Stimulated activated naive CD8-positive, alpha-beta T cell treated with anti-CD3 and anti-CD28 coated beads, Interleukin-15, amount 100 ng/mL, for 72 hours (primary cell): Measurements from ENCODE around the gene FTCD.
"Not testable (repeated sequence)": the region's sequence is repeated elsewhere in the genome, so short reads cannot be mapped to it uniquely, and the experiment has no call there.

Experiments used
- ATAC-seq: fragments of 150-1000 bp; cut with Tn5 transposase; 2 replicates; pipeline ENCODE4 v1.10.0; 2021; ENCODE audit warnings: mild to moderate bottlenecking, moderate library complexity
- DNase-seq, 2 donors: peaks; one replicate each; pipeline ENCODE4 v3.0.0; 2021 to 2022
- H3K27ac Mint-ChIP-seq, 2 donors: one replicate each; pipeline ENCODE4 v1.8.0; 2022; ENCODE audit warnings: mild to moderate bottlenecking in 2 of 2, mixed read lengths in 2 of 2, moderate library complexity in 2 of 2
- H3K27me3 Mint-ChIP-seq: one replicate; pipeline ENCODE4 v1.8.0; 2022; ENCODE audit warnings: mixed read lengths
- H3K4me1 Mint-ChIP-seq: one replicate; pipeline ENCODE4 v1.8.0; 2022; ENCODE audit warnings: mild to moderate bottlenecking, mixed read lengths
- H3K4me3 Mint-ChIP-seq, 2 donors: one replicate each; pipeline ENCODE4 v1.8.0; 2022; ENCODE audit warnings: mild to moderate bottlenecking in 2 of 2, mixed read lengths in 2 of 2, moderate library complexity in 1 of 2
- H3K9me3 Mint-ChIP-seq, 2 donors: one replicate each; pipeline ENCODE4 v1.8.0; 2022; ENCODE audit warnings: mixed read lengths in 2 of 2

The FTCD gene

DNA sequence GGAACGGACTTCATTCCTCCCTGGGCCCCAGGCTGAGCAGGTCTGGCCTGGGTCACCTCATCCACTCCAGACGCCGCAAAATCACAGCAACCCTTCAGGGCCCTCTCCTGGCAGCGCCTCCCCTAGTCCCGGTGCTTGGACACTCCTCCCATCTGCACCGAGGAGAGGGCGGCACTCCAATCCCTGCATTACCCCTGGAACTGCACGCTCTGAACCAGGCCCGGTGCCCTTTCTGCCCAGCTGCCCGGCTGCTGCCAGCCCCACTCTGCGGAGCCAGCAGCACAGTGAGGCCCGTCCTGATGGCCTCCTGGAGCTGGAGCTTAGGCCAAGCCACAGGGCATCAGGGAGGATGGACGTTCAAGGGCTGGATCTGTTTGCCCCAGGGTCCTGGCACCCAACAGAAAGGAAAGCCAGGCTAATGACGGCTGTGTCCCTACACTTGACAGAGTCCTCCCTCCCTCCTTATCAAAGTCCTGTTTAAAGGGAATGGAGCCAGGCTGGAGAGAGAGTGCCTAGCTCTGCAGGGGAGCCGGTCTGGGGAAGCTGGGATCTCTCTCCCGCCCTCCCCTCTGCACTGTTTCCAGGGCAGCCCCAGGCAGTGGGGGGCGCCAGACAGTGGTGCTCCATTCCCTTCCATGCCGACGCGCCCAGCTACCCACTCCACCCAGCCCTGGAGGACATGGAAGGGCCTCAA, 44.7 kb downstream of the FTCD start:
- no peak overlapping the region for H3K4me3 Mint-ChIP-seq
- DNase-seq (peak in 1 of 2 donors; percentile 7), ATAC-seq (no peak)
- H3K27ac Mint-ChIP-seq: peak overlapping the region in 1 of 2 donors; percentile 59
- no peaks in the 10 kb centered on the region for H3K27me3 Mint-ChIP-seq
- peaks cover 17 to 26% of the 10 kb centered on the region in 2 donors for H3K9me3 Mint-ChIP-seq
- H3K4me1 Mint-ChIP-seq: no peaks in the 10 kb centered on the region

DNA sequence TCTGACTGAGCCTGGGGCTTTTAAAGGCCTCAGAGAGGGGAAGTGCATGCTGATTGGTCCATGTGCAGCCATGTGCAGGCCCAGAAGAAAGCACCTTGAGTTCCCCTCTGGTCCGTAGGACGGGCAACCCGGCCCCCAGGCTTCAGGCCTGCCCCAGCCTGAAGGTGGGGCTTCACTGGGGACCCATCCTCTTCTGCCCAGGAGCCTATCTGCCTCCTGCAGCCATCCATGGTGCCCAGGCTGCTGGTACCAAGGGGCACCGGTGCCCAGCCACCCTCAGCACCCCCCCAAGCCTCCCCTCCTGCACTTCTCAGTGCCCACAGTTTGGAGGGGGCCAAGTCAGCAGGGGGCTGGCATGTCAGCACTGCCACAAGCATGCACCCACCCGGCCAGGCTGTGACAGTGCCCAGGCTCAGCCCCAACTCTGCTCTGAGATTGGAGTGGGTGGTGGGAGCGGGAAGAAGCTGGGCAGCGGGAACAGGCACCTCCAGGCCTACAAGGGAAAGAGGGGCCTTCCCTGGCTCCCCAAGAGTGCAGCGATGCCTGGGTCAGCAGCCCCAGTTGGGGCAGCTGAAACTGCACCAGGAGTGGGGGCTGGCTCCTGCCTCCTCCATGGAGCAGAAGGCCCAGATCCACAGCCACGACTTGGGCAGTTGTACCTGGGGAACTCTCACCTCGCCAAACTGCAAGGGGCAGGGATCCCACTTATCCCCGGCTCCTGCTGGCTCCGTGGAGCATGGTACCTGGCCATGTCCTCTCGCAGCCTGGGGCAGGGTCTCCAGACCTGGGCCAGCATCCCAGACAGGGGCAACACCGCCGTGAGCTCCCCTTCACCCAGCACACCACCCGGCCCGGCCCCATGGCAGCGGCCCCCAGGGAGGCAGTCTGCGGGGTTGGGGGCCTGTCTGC, 45.8 kb downstream of the FTCD start:
- Mint-ChIP-seq H3K9me3 (peaks cover 17 to 32% of the 10 kb centered on the region in 2 donors), H3K27ac (peak overlapping the region in 1 of 2 donors; percentile 27), H3K4me3 (no peak overlapping the region), H3K4me1 (no peaks in the 10 kb centered on the region), H3K27me3 (peaks cover 2% of the 10 kb centered on the region)
- ATAC-seq (no peak), DNase-seq (peak in 1 of 2 donors; percentile 7)

DNA sequence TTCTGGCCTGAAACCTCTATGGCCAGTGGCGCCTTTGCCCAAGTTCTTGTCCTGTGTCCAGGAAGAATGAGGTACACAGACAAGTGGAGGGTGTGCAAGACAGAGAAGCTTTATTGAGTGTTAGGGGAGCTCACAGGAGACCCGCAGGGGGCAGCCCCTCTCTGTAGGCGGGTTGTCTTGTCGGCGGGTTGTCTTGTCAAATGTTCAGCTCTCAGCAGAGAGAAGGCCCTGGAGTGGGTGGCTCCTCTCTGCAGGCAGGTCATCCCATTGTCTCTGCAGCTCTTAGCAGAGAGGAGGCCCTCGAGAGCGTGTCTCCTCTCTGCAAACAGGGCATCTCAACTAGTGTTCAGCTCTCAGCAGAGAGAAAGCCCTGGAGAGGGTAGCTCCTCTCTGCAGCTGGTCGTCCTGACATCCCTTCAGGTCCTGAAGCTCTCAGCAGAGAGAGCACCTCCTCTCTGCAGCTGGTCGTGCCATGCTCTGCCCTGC, 46.5 kb downstream of the FTCD start:
- Mint-ChIP-seq H3K4me3 (no peak overlapping the region), H3K27me3 (peaks cover 9% of the 10 kb centered on the region), H3K27ac (no peak overlapping the region), H3K9me3 (peaks cover 24 to 39% of the 10 kb centered on the region in 2 donors), H3K4me1 (peaks cover 7% of the 10 kb centered on the region)
- DNase-seq: peak in 1 of 2 donors; percentile 4
- no peak for ATAC-seq

DNA sequence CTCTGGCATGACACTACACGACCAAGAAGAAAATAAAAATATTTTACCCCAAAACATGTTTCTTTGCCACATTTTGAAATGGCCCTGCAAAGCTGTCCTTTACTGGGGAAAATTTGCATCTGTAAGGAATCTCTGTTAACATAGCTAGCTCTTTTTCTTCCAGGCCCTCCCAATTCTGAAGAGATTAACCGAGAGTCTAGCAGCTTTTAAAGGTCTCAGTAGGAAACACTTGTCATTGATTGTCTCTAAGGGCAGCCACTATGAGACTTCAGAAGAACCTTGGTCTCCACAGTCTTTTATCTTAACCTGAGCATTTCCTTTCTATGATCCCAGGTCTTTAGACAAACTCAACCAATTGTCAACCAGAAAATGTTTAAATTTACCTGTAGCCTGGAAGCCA, 48.0 kb downstream of the FTCD start:
- not testable (repeated sequence) for ATAC-seq, H3K27ac Mint-ChIP-seq, H3K4me3 Mint-ChIP-seq, DNase-seq
- peaks cover 36 to 53% of the 10 kb centered on the region in 2 donors for H3K9me3 Mint-ChIP-seq
- peaks cover 11% of the 10 kb centered on the region for H3K4me1 Mint-ChIP-seq
- H3K27me3 Mint-ChIP-seq: peaks cover 22% of the 10 kb centered on the region

DNA sequence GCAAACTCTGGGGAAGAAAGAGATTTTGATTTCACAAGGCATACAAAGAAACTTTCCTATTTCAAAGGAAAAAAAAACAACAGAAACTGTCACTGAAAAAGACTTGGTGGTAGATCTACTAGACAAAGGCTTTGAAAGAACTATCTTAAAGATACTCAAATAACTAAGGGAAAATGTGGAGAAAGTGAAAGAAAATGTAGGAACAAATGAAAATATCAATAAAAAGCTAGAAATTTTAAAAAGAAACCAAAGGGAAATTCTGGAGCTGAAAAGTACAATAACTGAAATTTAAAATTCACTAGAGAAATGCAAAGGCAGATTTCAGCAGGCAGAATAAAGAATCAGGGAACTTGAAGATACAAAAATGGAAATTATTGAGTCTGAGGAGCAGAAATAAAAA, 51.3 kb downstream of the FTCD start:
- no peak overlapping the region for H3K4me3 Mint-ChIP-seq
- H3K27me3 Mint-ChIP-seq: peaks cover 47% of the 10 kb centered on the region
- ATAC-seq (no peak), DNase-seq (no peak)
- H3K27ac Mint-ChIP-seq: no peak overlapping the region
- H3K9me3 Mint-ChIP-seq: peaks cover 39 to 57% of the 10 kb centered on the region in 2 donors
- peaks cover 19% of the 10 kb centered on the region for H3K4me1 Mint-ChIP-seq

DNA sequence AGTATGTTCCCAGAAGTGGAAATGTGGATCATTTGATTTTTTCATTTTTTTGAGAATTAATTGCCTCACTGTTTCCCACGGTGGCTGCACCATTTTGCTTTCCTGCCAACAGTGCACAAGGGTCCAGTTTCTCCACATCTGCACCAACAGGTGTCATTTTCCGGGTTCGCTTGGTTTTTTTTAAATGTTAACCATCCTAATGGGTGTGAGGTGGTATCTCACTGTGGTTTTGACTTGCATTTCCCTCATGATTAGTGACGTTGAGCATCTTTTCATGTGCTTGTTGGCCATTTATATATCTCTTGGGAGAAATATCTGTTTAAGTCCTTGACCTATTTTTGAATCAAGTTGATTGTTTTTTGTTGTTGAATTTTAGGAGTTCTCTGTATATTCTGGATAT, 54.5 kb downstream of the FTCD start:
- Mint-ChIP-seq H3K27ac (no peak overlapping the region), H3K27me3 (peaks cover 47% of the 10 kb centered on the region), H3K9me3 (peaks cover 22 to 33% of the 10 kb centered on the region in 2 donors), H3K4me1 (peaks cover 22% of the 10 kb centered on the region), H3K4me3 (no peak overlapping the region)
- ATAC-seq (no peak), DNase-seq (peak in 1 of 2 donors; percentile 1)

DNA sequence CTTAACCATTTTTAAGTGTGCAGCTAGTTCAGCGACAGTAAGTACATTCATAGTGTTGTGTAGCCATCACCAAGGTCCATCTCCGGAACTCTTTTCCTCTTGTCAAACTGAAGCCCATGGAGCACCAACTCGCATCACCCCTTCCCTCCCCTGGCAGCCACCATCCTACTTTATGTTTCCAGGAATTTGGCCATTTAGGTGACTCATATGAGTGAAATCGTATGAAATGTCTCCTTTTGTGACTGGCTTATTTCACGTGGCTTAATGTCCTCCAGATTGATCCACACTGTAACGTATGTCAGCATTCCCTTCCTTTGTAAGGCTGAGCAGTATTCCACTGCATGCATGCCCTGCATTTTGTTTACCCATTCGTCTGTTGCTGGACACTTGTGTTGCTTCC, 55.0 kb downstream of the FTCD start:
- Mint-ChIP-seq H3K27me3 (peaks cover 47% of the 10 kb centered on the region), H3K4me3 (no peak overlapping the region), H3K4me1 (peaks cover 22% of the 10 kb centered on the region), H3K9me3 (peaks cover 22 to 28% of the 10 kb centered on the region in 2 donors), H3K27ac (no peak overlapping the region)
- no peak for ATAC-seq
- DNase-seq: peak in 1 of 2 donors; percentile 4

DNA sequence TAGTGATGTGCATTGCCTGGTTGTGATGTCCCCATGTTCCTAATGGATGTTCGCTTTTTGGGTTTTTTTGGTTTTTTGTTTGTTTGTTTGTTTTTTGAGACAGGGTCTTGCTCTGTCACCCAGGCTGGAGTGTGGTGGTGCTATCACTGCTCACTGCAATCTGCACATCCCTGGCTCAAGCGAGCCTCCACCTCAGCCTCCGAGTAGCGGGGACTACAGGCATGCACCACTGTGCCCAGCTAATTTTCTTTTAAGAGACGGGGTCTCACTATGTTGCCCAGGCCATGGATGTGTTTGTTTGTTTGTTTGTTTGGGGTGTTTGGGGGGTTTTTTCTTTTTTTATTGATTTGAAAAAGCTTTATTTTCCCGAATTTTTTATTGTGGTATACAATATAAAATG, 55.4 kb downstream of the FTCD start:
- ATAC-seq: no peak
- Mint-ChIP-seq H3K27ac (no peak overlapping the region), H3K27me3 (peaks cover 47% of the 10 kb centered on the region), H3K4me3 (peak overlapping the region in 1 of 2 donors; percentile 32), H3K9me3 (peaks cover 22 to 27% of the 10 kb centered on the region in 2 donors), H3K4me1 (peaks cover 22% of the 10 kb centered on the region)
- DNase-seq: no peak

DNA sequence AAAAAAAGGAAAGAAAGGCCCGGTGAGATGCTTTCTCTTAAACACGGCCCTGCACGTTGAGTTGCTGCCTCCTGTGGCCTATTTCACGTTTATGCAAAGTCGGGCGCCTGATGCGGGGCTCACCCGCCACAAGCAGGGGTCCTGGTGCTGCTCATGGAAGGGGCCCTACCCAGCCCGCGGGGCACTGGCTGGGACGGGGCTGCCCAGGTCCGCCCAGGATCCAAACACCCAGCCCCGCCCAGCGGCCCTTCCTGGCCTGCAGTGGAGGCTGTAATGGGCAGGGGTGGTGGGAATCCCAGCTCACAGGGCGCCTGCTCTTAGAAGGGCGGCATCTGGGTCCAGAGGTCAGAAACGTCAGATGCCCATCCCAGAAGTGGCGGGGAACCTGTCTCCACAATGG, 55.9 kb downstream of the FTCD start:
- Mint-ChIP-seq H3K4me3 (peak overlapping the region in 1 of 2 donors; percentile 79), H3K9me3 (peaks cover 21 to 24% of the 10 kb centered on the region in 2 donors), H3K27ac (no peak overlapping the region), H3K27me3 (peaks cover 44% of the 10 kb centered on the region), H3K4me1 (peaks cover 21% of the 10 kb centered on the region)
- peak in 1 of 2 donors; percentile 8 for DNase-seq
- ATAC-seq: no peak

DNA sequence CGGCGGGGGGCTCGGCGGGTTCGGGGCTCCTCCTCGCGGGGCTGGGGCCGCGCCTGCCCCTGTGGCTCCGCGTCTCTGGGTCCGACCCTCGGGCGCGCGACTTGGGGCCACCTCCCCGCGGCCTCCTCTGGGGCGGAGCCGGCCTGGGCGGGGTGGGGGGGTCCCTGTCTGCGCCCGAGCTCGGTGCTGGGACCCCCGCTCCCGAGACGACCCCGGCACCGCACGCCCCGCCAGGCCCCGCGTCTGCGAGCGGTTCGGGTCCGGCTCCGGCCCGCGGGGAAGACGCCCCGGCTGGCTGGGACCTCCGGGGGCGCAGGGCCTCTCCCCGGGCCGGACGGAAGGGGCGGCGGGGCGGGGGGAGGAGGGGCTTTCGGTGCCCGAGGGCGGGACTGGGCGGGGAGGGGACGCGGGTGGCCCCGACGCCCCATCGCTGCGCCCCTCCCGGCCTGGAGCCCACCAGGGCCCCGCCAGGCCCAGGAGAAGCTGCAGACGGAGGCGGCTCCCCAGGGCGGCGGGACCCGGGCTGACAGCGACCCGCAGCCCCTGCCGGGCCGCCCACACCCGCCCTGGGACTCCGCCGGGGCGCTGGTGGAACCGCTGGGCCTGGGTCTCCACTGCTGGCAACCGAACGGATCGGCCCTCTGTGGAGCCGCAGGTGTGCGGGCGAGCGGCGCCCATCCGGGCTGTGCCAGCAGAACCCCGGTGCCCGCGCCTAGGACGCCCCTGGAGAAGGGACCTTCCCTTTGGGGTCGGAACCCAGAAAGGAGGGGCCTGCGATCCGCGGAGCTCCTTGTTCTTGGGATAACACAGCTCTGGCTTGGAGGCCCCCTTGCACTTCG, 56.9 kb downstream of the FTCD start:
- ATAC-seq (peak; percentile 53), DNase-seq (peak; percentile 18 to 30)
- no peak overlapping the region for H3K27ac Mint-ChIP-seq
- peaks cover 14 to 15% of the 10 kb centered on the region in 2 donors for H3K9me3 Mint-ChIP-seq
- H3K4me3 Mint-ChIP-seq: peak overlapping the region; percentile 79 to 80
- H3K27me3 Mint-ChIP-seq: peaks cover 35% of the 10 kb centered on the region
- peaks cover 12% of the 10 kb centered on the region for H3K4me1 Mint-ChIP-seq

DNA sequence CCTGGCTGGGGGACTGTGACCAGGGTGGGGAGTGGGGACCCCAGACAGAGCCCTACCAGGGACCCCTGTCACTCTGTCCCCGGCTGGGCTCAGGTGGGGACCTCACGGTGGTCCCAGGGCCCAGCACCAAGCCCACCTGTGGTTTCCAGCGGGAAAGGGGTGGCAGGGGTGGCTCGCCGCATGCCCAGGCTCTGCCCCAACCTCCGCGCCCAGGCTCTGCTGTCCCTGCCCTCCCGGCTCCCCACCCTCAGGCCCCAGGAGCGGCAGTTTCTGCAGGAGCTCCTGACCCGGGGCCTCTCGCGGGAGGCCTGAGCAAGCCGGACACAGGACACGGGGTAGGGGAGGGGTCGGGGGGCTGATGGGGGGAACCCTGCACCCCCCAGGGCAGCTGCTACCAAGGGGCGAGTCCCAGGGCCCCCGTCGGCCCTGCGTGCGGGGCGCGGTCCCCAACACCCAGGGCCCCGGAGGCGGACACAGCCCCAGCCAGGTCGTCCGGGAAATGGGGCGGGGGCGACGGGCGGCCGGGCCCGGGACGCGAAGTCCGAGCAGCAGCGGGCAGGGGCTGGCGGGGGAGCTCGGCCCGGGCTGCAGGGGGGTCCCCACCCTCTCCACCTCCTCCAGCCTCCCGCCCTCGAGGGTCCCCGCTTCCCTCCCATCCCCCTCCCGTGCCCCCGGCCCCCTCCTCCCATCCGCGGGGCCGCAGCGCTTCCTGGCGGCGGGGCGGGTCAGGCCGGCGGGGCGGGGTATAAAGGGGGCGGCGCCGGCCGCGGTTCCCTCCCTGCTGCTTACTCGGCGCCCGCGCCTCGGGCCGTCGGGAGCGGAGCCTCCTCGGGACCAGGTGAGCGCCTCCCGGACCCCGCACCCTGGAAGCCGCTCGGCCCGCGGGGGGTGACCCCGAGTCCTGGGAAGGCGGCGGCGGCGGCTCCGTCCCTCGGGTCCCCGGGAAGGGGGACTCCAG, 57.8 kb downstream of the FTCD start, which contains the start of gene COL6A2:
Gene COL6A2, plus strand, starts transcription at position 777 of the 958 bp plus-strand sequence.
- H3K4me1 Mint-ChIP-seq: peaks cover 11% of the 10 kb centered on the region
- peaks cover 28% of the 10 kb centered on the region for H3K27me3 Mint-ChIP-seq
- peak within 1 kb of the TSS; percentile 79 to 80 for H3K4me3 Mint-ChIP-seq
- H3K9me3 Mint-ChIP-seq: peaks cover 5 to 6% of the 10 kb centered on the region in 2 donors
- DNase-seq (peak; percentile 56 to 58), ATAC-seq (peak; percentile 85)
- no peak within 1 kb of the TSS for H3K27ac Mint-ChIP-seq

DNA sequence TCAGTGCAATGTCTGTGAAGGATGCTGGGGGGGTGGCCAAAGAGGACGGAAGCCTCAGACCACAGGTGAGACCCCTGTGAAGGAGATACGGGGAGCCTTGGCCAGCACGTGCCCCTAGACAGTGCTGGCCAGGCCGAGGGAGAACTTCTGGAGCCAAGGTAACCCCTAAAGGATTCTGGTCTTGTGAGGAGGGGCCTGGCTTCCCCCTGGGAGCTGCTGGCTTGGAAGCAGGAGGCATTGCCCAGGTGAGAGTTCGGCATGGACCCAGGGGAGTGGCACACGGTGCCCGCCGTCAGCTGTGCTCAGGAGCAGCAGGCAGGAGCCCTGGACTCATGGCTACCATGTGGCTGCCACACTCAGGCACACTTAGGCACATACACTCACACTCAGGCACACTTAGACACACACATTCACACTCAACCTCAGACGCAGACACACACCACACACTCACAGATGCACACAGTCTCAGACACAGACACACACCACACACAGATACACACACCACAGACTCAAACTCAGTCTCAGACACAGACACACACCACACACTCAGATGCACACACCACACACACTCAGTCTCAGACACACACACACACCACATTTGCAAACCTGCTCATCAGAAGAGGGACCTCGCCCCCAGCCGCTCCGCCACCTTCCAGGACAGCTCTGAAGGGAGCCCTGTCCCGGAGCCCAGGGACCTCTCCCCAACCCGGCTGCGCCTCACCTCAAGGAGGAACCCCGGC, 58.6 kb downstream of the FTCD start:
- H3K9me3 Mint-ChIP-seq: no peaks in the 10 kb centered on the region
- no peak for ATAC-seq
- peaks cover 21% of the 10 kb centered on the region for H3K27me3 Mint-ChIP-seq
- peak in 1 of 2 donors; percentile 8 for DNase-seq
- peak overlapping the region; percentile 1 to 41 for H3K4me3 Mint-ChIP-seq
- H3K4me1 Mint-ChIP-seq: peaks cover 11% of the 10 kb centered on the region
- H3K27ac Mint-ChIP-seq: no peak overlapping the region

DNA sequence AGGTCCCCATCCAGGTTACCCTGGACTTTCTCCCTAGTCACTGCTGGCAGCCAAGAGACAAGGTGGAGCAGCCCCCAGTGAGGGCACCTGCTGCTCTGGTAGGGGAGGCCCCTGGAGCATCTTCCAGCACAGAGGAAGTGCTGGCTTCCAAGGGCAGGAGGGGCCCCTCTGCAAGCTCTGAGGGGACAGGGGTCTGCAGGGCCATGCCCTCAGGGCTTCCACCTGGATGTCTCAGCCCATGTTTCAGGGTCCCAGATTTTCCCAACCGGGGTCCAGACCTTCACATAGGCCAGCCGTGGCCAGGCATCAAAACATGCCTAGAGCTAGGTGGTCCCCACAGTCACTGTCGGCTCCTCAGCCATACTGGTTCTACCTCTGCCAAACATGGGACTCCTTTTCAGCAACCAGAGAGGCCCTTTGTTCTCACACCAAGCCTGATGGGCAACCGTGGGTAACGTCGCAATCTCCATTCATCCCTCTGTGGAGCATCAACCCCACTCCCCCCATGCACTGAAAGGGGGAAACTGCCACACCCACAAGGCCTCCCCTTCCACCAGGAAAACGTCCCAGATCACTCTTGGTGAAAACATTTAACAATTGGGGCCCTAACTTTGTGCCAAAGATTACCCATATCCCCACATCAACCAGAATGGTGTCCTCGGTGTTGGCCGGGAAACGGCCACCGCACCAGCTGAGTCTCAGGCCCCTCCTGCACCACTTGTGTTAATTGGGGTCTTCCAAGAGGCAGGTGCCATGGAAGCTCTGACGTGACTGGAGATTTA, 59.4 kb downstream of the FTCD start:
- peaks cover 4 to 6% of the 10 kb centered on the region in 2 donors for H3K9me3 Mint-ChIP-seq
- no peak for ATAC-seq
- no peak overlapping the region for H3K4me3 Mint-ChIP-seq
- peaks cover 14% of the 10 kb centered on the region for H3K27me3 Mint-ChIP-seq
- no peak overlapping the region for H3K27ac Mint-ChIP-seq
- peaks cover 11% of the 10 kb centered on the region for H3K4me1 Mint-ChIP-seq
- no peak for DNase-seq
